Nephron progenitor cell (in vitro differentiated cells): ENCODE measurements around the gene OR2T1.
"Not testable (repeated sequence)": the region's sequence is repeated elsewhere in the genome, so short reads cannot be mapped to it uniquely, and the experiment has no call there.

Experiments used
- DNase-seq: peaks from one replicate; pipeline ENCODE4 v3.0.0; 2021
- H3K27ac Mint-ChIP-seq: 2 replicates; pipeline ENCODE4 v1.8.0; 2021; ENCODE audit warnings: mild to moderate bottlenecking, moderate library complexity, mixed read lengths
- H3K27me3 Mint-ChIP-seq: 2 replicates; pipeline ENCODE4 v1.8.0; 2021; ENCODE audit warnings: mild to moderate bottlenecking, low read depth, mixed read lengths; ENCODE audit not compliant: poor library complexity
- H3K36me3 Mint-ChIP-seq: 2 replicates; pipeline ENCODE4 v1.8.0; 2021; ENCODE audit warnings: low read depth, mixed read lengths
- H3K4me1 Mint-ChIP-seq: 2 replicates; pipeline ENCODE4 v1.8.0; 2021; ENCODE audit warnings: mixed read lengths
- H3K4me3 Mint-ChIP-seq: 2 replicates; pipeline ENCODE4 v1.8.0; 2021; ENCODE audit warnings: mild to moderate bottlenecking, moderate library complexity, mixed read lengths
- H3K9me3 Mint-ChIP-seq: 2 replicates; pipeline ENCODE4 v1.8.0; 2021; ENCODE audit warnings: mild to moderate bottlenecking, moderate library complexity, mixed read lengths
- TF ChIP-seq, protein P1 (sequence below): fragments of 200-600 bp; sonication (generic); IDR thresholded peaks from 2 replicates; pipeline ENCODE4 v1.5.0; 2021; ENCODE audit warnings: antibody characterized with exemption

OR2T1 gene

GRCh38 chr1:248406721-248407692 lies 4.2 kb downstream of the OR2T1 start:
- H3K4me3 Mint-ChIP-seq: no peak overlapping the region
- no peaks in the 10 kb centered on the region for H3K27me3 Mint-ChIP-seq
- no peak for DNase-seq
- peaks cover 72% of the 10 kb centered on the region for H3K9me3 Mint-ChIP-seq
- no peaks in the 10 kb centered on the region for H3K4me1 Mint-ChIP-seq
- H3K36me3 Mint-ChIP-seq: no peaks in the 10 kb centered on the region
- H3K27ac Mint-ChIP-seq: no peak overlapping the region
- TF ChIP-seq, protein P1, sequence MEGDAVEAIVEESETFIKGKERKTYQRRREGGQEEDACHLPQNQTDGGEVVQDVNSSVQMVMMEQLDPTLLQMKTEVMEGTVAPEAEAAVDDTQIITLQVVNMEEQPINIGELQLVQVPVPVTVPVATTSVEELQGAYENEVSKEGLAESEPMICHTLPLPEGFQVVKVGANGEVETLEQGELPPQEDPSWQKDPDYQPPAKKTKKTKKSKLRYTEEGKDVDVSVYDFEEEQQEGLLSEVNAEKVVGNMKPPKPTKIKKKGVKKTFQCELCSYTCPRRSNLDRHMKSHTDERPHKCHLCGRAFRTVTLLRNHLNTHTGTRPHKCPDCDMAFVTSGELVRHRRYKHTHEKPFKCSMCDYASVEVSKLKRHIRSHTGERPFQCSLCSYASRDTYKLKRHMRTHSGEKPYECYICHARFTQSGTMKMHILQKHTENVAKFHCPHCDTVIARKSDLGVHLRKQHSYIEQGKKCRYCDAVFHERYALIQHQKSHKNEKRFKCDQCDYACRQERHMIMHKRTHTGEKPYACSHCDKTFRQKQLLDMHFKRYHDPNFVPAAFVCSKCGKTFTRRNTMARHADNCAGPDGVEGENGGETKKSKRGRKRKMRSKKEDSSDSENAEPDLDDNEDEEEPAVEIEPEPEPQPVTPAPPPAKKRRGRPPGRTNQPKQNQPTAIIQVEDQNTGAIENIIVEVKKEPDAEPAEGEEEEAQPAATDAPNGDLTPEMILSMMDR: no peak

DNA sequence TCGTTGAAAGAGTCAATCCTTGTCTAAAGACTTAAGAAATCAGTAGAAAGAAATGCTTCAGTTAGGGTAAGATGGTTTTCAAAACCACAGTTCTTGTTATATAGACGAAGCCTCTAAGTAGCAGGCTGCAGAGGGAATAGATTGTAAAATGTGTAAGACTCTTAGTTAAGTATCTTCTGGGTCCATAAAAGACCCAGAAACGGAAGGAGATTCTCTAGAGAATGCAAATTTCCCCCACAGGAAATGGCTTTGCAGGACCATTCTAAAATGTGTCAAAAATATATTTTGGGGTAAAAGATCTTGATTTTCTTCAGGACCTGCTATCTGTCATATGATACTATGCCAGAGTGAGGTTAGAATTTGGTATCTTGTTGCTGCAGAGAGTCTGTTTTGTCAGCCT lies 13.4 kb downstream of the OR2T1 start:
- Mint-ChIP-seq H3K4me1 (no peaks in the 10 kb centered on the region), H3K27ac (no peak overlapping the region), H3K4me3 (no peak overlapping the region), H3K36me3 (no peaks in the 10 kb centered on the region), H3K27me3 (no peaks in the 10 kb centered on the region), H3K9me3 (peaks cover 91% of the 10 kb centered on the region)
- DNase-seq: no peak
- TF ChIP-seq, protein P1: no peak

DNA sequence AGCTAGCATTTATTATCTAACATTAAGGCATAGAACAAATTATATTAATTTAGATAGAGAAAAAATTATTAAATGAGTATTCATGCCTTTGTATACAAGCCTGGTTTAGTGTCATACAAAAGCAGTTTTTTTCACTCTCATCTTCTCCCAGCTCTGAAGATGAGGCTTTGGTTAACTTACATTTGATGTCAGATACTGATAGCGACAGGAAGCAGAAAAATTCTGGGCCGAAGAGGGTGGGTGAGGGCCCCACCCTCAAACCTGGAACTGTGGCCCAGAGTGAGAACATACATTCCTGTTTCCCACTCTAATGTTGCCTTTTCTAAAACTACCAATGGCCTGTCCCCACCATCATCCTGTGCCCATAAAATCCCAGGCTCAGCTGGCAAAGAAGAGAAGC lies 15.0 kb downstream of the OR2T1 start:
- Mint-ChIP-seq H3K4me3 (no peak overlapping the region), H3K9me3 (peaks cover 84% of the 10 kb centered on the region), H3K36me3 (no peaks in the 10 kb centered on the region), H3K4me1 (no peaks in the 10 kb centered on the region), H3K27ac (no peak overlapping the region), H3K27me3 (no peaks in the 10 kb centered on the region)
- TF ChIP-seq, protein P1: no peak
- no peak for DNase-seq

- H3K27me3 Mint-ChIP-seq: no peaks in the 10 kb centered on the region
- no peaks in the 10 kb centered on the region for H3K4me1 Mint-ChIP-seq
- DNase-seq: no peak
- no peaks in the 10 kb centered on the region for H3K36me3 Mint-ChIP-seq
- TF ChIP-seq, protein P1: no peak
- H3K9me3 Mint-ChIP-seq: peaks cover 82% of the 10 kb centered on the region
- H3K4me3 Mint-ChIP-seq: no peak overlapping the region
- H3K27ac Mint-ChIP-seq: no peak overlapping the region
These were observed 18.5 kb downstream of the OR2T1 start for GRCh38 chr1:248421384-248421783.

DNA sequence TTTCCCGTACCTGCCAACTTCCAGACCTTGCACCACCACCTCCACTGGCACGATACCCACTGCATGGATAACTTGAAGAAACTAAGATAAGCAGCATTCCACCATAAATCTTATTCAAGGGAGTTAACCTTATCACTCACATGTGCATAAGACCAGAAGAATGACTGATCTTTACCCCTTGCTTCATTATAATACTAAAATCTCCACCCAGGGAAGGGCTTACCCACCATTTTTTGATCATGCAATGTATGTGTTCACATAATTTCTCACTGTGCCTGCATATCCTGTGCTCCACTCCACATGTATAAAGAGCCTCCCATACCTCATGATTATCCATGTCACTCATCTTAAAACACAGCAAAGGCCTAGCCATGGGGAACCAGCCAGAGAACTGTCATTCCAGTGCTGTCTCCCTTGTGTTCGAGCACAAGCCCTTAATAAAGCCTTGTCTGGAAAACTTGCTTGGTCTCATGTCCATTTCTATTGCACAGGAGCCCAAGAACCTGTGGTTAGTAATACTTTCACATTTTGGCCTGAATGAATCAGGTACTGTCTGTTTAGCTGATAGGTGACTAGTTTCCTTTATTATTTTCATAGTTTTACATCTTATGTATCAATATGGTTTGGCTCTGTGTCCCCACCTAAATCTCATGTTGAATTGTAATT lies 24.8 kb downstream of the OR2T1 start:
- H3K9me3 Mint-ChIP-seq: peaks cover 81% of the 10 kb centered on the region
- not testable (repeated sequence) for H3K4me3 Mint-ChIP-seq, H3K27me3 Mint-ChIP-seq, DNase-seq, H3K4me1 Mint-ChIP-seq, H3K36me3 Mint-ChIP-seq, H3K27ac Mint-ChIP-seq

DNA sequence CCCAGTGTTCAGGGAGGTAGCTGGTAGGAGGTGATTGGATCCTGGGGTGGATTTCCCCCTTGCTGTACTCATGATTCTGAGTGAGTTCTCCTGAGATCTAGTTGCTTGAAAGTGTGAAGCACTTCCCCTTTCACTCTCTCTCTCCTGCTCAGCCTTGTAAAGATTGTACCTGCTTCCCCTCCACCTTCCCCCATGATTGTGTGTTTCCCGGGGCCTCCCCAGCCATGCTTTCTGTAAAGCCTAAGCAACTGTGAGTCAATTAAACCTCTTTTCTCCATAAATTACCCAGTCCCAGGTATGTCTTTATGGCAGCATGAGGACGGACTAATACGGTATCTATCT lies 25.3 kb downstream of the OR2T1 start:
- not testable (repeated sequence) for DNase-seq, H3K27me3 Mint-ChIP-seq, H3K4me1 Mint-ChIP-seq, H3K4me3 Mint-ChIP-seq, H3K27ac Mint-ChIP-seq, H3K36me3 Mint-ChIP-seq
- peaks cover 81% of the 10 kb centered on the region for H3K9me3 Mint-ChIP-seq

- peaks cover 65% of the 10 kb centered on the region for H3K9me3 Mint-ChIP-seq
- H3K27ac Mint-ChIP-seq, H3K36me3 Mint-ChIP-seq, H3K4me1 Mint-ChIP-seq, DNase-seq, H3K27me3 Mint-ChIP-seq, H3K4me3 Mint-ChIP-seq: not testable (repeated sequence)
These were observed 28.8 kb downstream of the OR2T1 start for GRCh38 chr1:248431683-248432082.

GRCh38 chr1:248432201-248432600 lies 29.4 kb downstream of the OR2T1 start:
- not testable (repeated sequence) for H3K27me3 Mint-ChIP-seq, H3K4me1 Mint-ChIP-seq, H3K36me3 Mint-ChIP-seq, H3K27ac Mint-ChIP-seq, DNase-seq, H3K4me3 Mint-ChIP-seq
- peaks cover 60% of the 10 kb centered on the region for H3K9me3 Mint-ChIP-seq

DNA sequence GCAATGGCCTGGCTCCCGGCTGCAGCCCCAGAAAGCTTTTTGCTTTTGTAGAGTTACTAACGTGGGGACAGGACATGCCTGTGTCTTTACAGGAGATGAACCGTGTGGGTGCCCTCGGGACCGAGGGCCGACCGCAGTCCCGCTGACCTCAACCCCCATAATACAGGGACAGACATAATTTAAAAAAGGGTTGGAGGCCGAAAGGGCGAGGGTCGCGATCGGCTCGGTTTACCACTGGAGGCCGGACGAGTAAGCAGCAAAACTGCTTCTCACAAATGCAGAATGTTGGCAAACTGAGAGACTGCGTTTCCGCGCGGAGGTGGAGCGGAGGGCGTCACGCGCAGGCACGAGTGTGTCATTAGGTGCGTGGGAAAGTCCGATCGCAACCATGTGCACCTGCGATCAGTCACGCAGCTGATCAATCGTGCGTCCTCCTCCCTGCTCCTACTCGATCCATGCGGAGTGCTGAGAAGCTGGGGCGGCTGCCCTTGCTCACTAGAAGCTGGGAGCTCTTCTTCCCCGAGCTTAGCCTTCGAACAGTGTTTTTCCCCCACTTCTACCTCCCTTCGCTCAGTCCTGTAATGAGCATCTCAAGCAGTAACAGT lies 31.1 kb downstream of the OR2T1 start:
- not testable (repeated sequence) for H3K36me3 Mint-ChIP-seq, H3K27me3 Mint-ChIP-seq, H3K4me3 Mint-ChIP-seq, DNase-seq, H3K27ac Mint-ChIP-seq, H3K4me1 Mint-ChIP-seq
- H3K9me3 Mint-ChIP-seq: peaks cover 54% of the 10 kb centered on the region

GRCh38 chr1:248434913-248435312 lies 32.1 kb downstream of the OR2T1 start:
- not testable (repeated sequence) for H3K27ac Mint-ChIP-seq, H3K4me3 Mint-ChIP-seq, DNase-seq, H3K27me3 Mint-ChIP-seq, H3K36me3 Mint-ChIP-seq, H3K4me1 Mint-ChIP-seq
- H3K9me3 Mint-ChIP-seq: peaks cover 52% of the 10 kb centered on the region
